Kidney tubule cell (primary cell): ENCODE data around the gene RNF38.

ENCODE experiments used
- DNase-seq: peaks from one replicate; pipeline ENCODE4 v3.0.0-alpha.2; 2018; ENCODE audit warnings: low spot score

The RNF38 gene

DNA sequence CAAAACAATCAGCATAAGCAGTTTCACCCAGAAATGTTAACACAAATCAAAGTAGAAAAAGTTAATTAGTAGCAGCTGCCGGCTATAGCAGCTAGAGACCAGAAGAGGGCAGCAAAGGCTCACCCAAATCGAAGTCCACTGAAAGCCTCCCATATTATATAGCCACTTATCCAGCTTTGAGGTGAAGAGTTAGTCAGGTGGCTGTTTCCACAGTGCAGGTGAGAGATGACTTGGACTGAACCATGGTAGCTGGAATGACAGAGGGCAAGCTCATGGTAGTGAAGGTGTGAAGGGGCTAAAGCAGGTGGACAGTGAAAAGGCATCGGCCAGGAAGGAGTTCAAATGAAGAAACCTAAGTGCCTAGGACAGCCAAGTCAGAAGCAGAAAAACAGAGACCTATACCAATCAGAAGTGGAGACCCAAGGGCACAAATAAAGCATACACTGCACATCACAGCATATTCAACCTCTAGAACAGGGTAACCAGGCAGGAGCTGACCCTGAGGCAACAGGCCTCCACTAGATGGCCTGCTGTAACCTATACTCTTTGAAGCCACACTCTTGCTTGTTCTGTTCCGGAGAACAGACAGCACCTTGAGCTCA is 7.2 kb upstream of the RNF38 start:
- peak; percentile 78 for DNase-seq

DNA sequence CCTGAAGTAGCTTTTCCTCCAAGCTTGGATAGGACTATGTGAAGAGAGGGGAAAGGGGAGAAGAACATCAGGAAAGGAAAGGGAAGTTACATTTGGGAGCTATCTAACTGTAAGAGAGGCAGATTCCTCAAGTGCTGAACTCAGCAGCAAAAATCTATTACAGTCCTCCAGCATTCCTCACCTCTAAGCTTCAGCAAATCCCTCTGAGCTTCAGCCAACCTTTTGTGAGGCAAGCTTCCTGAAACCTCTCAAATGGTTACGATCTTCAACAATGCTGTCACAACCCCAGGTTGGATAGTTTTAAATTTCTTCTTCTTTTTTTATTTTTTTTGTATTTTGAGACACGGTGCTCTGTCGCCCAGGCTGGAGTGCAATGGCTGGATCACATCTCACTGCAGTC is 2.5 kb upstream of the RNF38 start:
- peak; percentile 9 for DNase-seq

GRCh38 chr9:36401897-36402480 is 1.9 kb upstream of the RNF38 start:
- DNase-seq = no peak

DNA sequence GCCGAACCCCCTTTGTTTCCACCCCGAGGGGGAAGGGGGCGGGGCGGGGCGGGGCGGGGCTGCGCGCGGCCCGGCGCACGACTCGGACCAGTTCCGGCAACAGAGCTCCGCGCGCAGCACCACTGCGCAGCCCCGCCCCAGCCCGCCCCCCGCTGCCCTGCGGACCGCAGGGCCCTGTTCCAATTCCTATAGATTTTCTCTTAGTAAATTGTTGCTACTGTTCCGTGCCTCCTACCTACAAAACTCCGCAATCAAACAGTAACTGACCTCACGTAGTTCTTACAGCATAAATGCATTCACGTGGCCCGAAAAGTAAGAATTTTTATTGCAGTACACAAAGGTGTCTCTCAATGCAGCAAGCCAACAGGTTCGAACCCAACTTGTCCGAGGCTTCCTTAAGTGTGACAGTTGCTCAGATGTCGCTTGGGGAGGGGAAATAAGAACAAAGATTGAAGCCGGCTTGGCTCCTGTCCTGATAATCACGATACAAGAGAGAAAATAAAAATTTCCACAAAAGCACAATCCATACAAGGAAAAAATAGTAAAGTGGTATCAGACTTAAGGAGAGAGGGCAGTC is 1.2 kb upstream of the RNF38 start:
- peak; percentile 80 for DNase-seq

- DNase-seq = peak; percentile 90
These were observed 479 bp upstream of the RNF38 start for GRCh38 chr9:36400332-36401163.

DNA sequence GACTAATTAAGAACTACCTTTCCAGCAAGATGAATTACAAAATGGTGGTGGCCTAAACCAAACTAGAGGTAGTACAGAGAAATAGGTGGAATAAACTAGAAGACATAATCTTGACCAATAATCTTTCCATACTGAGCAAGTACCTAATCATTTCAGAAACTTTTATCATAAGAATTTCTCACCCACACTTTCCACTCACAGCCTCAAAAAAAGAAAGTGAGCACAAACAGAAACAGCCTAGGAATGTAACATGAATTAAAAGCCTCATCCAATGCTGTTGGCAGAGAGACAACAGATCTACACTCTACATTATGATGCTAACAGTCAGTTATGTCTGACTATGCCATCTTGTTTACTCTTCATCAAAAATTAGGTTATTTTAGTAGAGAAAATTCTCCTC is 1.3 kb downstream of the RNF38 start:
- DNase-seq = peak; percentile 49

GRCh38 chr9:36396985-36397384 is 3.1 kb downstream of the RNF38 start:
- DNase-seq = peak; percentile 60

- DNase-seq = no peak
These were observed 7.6 kb downstream of the RNF38 start for GRCh38 chr9:36392489-36392888.

- DNase-seq = no peak
These were observed 10.5 kb downstream of the RNF38 start for GRCh38 chr9:36389590-36389989.

DNA sequence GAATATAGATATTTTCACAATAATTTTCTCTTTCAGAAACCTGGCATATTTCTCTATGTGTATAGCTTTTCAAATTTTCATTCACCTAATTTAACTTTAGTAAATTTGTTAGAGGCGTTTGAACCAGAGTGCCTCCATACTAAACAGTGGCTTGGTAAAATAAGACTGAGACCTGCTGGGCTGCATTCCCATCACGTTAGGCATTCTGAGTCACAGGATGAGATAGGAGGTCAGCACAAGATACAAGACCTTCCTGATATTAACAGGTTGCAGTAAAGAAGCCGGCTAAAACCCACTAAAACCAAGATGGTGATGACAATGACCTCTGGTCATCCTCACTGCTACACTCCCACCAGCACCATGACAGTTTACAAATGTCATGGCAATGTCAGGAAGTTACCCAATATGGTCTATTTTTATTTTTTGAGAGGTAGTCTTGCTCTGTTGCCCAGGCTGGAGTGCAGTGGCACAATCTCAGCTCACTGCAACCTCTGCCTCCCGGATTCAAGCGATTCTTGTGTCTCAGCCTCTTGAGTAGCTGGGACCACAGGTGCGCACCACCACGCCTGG is 13.6 kb downstream of the RNF38 start:
- peak; percentile 66 for DNase-seq

DNA sequence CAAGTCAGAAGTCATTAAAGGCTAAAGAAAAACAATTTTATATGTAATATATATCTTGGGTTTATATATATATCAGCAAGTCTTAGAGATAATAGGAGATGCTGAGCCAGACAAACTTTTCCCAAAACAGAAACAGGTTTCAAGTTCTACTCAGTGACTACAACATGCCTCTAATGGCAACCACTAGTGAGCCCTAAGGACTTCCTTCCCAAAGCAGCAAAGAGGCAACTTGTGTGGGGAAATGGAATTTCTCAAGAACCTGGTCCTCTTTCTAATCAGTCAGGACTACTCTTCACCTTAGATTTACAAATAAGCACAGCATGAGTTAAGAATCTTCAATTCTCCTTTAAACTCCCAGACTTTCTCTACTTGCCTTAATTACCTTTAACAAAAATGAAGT is 17.6 kb downstream of the RNF38 start:
- no peak for DNase-seq

- no peak for DNase-seq
These were observed 35.5 kb downstream of the RNF38 start for GRCh38 chr9:36364577-36364976.

GRCh38 chr9:36363448-36363847 is 36.6 kb downstream of the RNF38 start:
- no peak for DNase-seq

GRCh38 chr9:36358486-36358885 is 41.6 kb downstream of the RNF38 start:
- DNase-seq = no peak

- DNase-seq = no peak
These were observed 42.4 kb downstream of the RNF38 start for GRCh38 chr9:36357639-36358038.

- DNase-seq = no peak
These were observed 53.5 kb downstream of the RNF38 start for GRCh38 chr9:36346569-36346968.

- DNase-seq = no peak
These were observed 54.8 kb downstream of the RNF38 start for GRCh38 chr9:36345103-36345846.

DNA sequence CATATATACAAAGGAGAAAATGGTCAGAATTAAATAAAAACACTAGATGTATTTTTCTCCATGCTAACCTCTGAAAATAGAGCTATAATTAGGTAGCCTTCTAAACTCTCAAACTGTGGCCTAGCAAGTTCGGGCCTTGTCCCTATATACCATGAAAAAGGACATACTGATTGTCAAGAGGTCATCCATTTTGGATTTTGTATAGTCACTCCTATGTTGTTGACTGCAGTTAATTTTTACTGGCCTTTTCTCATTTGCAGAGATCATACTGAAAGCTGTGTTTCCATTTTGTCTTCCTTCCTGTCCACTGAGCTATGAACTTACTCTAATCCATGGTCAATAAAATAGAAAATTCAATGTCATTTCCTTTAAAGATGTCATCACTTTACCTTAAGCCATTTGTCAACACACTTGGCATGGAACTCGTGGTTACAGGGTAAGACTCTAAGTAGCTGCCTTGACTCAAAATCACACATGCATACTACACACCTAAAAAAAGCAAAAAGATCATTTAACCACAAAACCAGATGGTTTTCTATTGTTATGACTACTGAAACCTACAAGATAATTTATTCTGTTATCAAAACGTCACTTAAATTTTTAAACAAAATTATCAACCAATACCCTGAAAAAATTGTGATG is 58.0 kb downstream of the RNF38 start:
- DNase-seq = peak; percentile 33

- DNase-seq = no peak
These were observed 62.2 kb downstream of the RNF38 start for GRCh38 chr9:36337865-36338264.

- DNase-seq = no peak
These were observed 63.1 kb downstream of the RNF38 start for GRCh38 chr9:36337002-36337401.

DNA sequence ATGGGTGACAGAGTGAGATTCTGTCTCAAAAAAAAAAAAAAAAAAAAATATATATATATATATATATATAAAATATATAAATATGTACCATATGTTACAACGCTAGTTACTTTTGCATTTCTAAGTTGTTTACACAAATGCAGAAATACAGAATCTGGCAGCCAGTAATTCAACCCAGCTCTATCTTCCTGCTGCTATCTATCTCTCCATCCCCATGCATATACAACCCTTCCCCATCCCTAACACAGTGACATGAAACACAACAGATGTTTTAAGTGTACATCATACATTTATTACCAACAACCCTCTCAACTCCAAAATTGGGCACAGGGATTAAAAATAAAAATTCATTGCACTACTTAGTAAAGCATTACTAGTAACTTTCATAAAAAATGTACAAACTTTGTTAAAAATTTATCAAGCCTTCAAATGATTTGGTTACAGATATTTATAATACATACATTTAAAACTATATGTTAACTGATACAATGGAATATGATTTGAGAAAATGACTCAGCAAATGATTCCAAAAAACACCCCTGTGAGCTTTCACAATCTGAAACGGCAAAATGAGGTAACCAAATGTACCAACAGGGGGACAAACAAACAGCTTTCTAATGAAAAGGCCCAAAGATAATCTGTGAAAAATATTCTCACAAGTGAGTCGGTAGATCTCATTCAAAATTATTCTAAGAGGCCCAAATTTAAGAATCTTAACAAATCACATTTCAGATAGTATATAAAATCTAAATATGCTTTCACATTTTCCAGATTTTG is 63.8 kb downstream of the RNF38 start:
- no peak for DNase-seq
